ENCODE data around the gene CLCN4. TPM values are rescaled to one million over a fixed set of nuclear protein-coding genes. Genes with fewer than 3 reads are reported as not detected.

CLCN4 gene
- total and polyA plus RNA-seq, 10 of the 15 experiments (the other 5 are each of a cell fraction or from before 2014, with no cell fraction given) = 0.90 to 6.9 (median 2.9) TPM

DNA sequence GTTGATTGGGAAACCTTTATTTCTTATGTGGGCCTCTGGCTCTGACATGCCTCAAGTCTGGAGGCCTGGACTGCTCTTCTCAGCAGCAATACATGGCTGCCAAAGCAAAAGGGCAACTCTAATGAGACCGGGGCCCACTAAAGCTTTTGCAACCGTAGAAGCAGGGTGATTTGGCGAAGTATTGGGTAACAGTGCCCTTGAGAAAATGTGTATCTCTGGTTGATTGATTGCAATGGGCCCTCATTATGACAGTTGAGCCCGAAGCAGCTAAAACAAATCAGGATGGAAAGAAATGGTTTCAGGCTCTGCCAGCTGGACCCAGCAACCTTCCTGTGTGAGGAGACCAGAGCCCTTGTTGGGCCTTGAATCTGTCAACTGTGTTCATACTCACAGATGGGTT lies 73.4 kb downstream of the CLCN4 start:
- ATAC-seq (no peak), DNase-seq (ENCODE audit: low read depth, low spot score) (no peak), FAIRE-seq (no peak)
- ChIA-PET POLR2A (no interaction called here), RAD21 (ENCODE audit: unreplicated experiment) (no interaction called here), SMC1A (ENCODE audit: uncharacterized antibody, unreplicated experiment) (interaction anchor here (1.5 kb wide), 1 partner anchor 15 kb away, joined by 4 read pairs; no protein-coding TSS in a partner anchor), CTCF (no interaction called here)
- Histone ChIP-seq H3K9me3 (replicated peaks; ENCODE audit: control insufficient read depth, insufficient read depth, low read length) (no peaks in the 10 kb centered on the region), H3K79me2 (ENCODE audit: control insufficient read depth, insufficient read depth, low read length) (no peaks in the 10 kb centered on the region), H2AFZ (ENCODE audit: control insufficient read depth, low read depth, low read length) (no peak overlapping the region), H3K27ac (ENCODE audit: control insufficient read depth, insufficient read depth) (no peak overlapping the region), H3K36me3 (ENCODE audit: control insufficient read depth in 2 of 2, insufficient read depth in 2 of 2, low read length in 1 of 2) (no peaks in the 10 kb centered on the region), H3K4me2 (ENCODE audit: control insufficient read depth, insufficient read depth) (no peak overlapping the region), H3K4me3 (no peak overlapping the region), H3K27me3 (replicated peaks in 1 of 2; ENCODE audit: control insufficient read depth in 2 of 2, insufficient read depth in 2 of 2, low read length in 1 of 2) (no peaks in the 10 kb centered on the region), H3K9ac (ENCODE audit: control insufficient read depth, insufficient read depth, low read length) (no peak overlapping the region), H4K20me1 (ENCODE audit: control insufficient read depth, insufficient read depth) (no peaks in the 10 kb centered on the region), H3K4me1 (ENCODE audit: control insufficient read depth, insufficient read depth, low read length) (no peaks in the 10 kb centered on the region)
- in situ Hi-C loops (cut with MboI) (no loop called here), intact Hi-C loops (cut with micrococcal nuclease; ENCODE audit: unreplicated experiment) (no loop called here)
- WGBS (ENCODE audit: insufficient coverage, insufficient replicate concordance, low lambda C conversion rate, missing lambda C conversion rate) = 7% methylated on average over 4 of the region's 4 CpGs
- TF ChIP-seq NFIC (IDR thresholded peaks at IDR 0.05; ENCODE audit: low read depth, low read length) = no peak
- TF ChIP-seq, protein P1, sequence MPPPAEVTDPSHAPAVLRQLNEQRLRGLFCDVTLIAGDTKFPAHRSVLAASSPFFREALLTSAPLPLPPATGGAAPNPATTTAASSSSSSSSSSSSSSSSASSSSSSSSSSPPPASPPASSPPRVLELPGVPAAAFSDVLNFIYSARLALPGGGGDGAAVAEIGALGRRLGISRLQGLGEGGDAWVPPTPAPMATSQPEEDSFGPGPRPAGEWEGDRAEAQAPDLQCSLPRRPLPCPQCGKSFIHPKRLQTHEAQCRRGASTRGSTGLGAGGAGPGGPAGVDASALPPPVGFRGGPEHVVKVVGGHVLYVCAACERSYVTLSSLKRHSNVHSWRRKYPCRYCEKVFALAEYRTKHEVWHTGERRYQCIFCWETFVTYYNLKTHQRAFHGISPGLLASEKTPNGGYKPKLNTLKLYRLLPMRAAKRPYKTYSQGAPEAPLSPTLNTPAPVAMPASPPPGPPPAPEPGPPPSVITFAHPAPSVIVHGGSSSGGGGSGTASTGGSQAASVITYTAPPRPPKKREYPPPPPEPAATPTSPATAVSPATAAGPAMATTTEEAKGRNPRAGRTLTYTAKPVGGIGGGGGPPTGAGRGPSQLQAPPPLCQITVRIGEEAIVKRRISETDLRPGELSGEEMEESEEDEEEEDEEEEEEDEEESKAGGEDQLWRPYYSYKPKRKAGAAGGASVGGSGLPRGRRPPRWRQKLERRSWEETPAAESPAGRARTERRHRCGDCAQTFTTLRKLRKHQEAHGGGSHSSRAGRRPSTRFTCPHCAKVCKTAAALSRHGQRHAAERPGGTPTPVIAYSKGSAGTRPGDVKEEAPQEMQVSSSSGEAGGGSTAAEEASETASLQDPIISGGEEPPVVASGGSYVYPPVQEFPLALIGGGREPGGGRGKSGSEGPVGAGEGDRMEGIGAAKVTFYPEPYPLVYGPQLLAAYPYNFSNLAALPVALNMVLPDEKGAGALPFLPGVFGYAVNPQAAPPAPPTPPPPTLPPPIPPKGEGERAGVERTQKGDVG (CRISPR knock-in tag; IDR thresholded peaks at IDR 0.05) = no peak
- TF ChIP-seq NR2F1 (conservative IDR thresholded peaks at IDR 0.05) = no peak
- TF ChIP-seq ZNF384 (IDR thresholded peaks at IDR 0.05; ENCODE audit: borderline replicate concordance, low read depth, low read length) = no peak
- TF ChIP-seq, protein P2, sequence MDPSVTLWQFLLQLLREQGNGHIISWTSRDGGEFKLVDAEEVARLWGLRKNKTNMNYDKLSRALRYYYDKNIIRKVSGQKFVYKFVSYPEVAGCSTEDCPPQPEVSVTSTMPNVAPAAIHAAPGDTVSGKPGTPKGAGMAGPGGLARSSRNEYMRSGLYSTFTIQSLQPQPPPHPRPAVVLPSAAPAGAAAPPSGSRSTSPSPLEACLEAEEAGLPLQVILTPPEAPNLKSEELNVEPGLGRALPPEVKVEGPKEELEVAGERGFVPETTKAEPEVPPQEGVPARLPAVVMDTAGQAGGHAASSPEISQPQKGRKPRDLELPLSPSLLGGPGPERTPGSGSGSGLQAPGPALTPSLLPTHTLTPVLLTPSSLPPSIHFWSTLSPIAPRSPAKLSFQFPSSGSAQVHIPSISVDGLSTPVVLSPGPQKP (IDR thresholded peaks at IDR 0.05; ENCODE audit: low read depth, low read length) = no peak
- no peak for TF ChIP-seq NRF1 (conservative IDR thresholded peaks at IDR 0.05; ENCODE audit: low read depth, low read length)
- TF ChIP-seq, protein P3, sequence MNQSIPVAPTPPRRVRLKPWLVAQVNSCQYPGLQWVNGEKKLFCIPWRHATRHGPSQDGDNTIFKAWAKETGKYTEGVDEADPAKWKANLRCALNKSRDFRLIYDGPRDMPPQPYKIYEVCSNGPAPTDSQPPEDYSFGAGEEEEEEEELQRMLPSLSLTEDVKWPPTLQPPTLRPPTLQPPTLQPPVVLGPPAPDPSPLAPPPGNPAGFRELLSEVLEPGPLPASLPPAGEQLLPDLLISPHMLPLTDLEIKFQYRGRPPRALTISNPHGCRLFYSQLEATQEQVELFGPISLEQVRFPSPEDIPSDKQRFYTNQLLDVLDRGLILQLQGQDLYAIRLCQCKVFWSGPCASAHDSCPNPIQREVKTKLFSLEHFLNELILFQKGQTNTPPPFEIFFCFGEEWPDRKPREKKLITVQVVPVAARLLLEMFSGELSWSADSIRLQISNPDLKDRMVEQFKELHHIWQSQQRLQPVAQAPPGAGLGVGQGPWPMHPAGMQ (IDR thresholded peaks at IDR 0.05; ENCODE audit: borderline replicate concordance) = no peak
- no peak for TF ChIP-seq CBX3 (IDR thresholded peaks at IDR 0.05; ENCODE audit: borderline replicate concordance, low read depth)
- TF ChIP-seq, protein P4, sequence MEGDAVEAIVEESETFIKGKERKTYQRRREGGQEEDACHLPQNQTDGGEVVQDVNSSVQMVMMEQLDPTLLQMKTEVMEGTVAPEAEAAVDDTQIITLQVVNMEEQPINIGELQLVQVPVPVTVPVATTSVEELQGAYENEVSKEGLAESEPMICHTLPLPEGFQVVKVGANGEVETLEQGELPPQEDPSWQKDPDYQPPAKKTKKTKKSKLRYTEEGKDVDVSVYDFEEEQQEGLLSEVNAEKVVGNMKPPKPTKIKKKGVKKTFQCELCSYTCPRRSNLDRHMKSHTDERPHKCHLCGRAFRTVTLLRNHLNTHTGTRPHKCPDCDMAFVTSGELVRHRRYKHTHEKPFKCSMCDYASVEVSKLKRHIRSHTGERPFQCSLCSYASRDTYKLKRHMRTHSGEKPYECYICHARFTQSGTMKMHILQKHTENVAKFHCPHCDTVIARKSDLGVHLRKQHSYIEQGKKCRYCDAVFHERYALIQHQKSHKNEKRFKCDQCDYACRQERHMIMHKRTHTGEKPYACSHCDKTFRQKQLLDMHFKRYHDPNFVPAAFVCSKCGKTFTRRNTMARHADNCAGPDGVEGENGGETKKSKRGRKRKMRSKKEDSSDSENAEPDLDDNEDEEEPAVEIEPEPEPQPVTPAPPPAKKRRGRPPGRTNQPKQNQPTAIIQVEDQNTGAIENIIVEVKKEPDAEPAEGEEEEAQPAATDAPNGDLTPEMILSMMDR (IDR thresholded peaks at IDR 0.05 in 2 of 3, conservative IDR thresholded peaks at IDR 0.05 in 1 of 3; ENCODE audit: control insufficient read depth in 2 of 3, extremely low read depth in 1 of 3, insufficient read depth in 1 of 3, low read depth in 3 of 3, low read length in 3 of 3) = no peak
- TF ChIP-seq TCF7 (IDR thresholded peaks at IDR 0.05; ENCODE audit: borderline replicate concordance) = no peak
- no TSS peak for BruUV-seq (replicated peaks)

Measured in GM12878 (cell line).